IPS DF 6.9 (cell line): ENCODE results near the gene PDZRN3.

ENCODE experiments used
- DNase-seq: peaks from one replicate; pipeline ENCODE4 v3.0.0-alpha.2; 2013; ENCODE audit warnings: low read depth, low spot score
- H3K27ac ChIP-seq: one replicate; pipeline ENCODE4 v1.5.1; 2013; ENCODE audit warnings: low read length, control low read depth
- H3K27me3 ChIP-seq: 2 replicates; pipeline ENCODE4 v1.6.1; 2013; ENCODE audit warnings: mild to moderate bottlenecking, low read length; ENCODE audit not compliant: control insufficient read depth, insufficient read depth
- H3K36me3 ChIP-seq: 2 replicates; pipeline ENCODE4 v1.6.1; 2013; ENCODE audit warnings: low read length; ENCODE audit not compliant: control insufficient read depth, insufficient read depth
- H3K4me1 ChIP-seq: 2 replicates; pipeline ENCODE4 v1.6.1; 2013; ENCODE audit warnings: low read length; ENCODE audit not compliant: control insufficient read depth, insufficient read depth
- H3K4me3 ChIP-seq: 2 replicates; pipeline ENCODE4 v1.5.1; 2013; ENCODE audit warnings: mild to moderate bottlenecking, low read length
- H3K9me3 ChIP-seq: 2 replicates; pipeline ENCODE4 v1.6.1; 2013; ENCODE audit warnings: low read length, inconsistent platforms; ENCODE audit not compliant: control insufficient read depth, insufficient read depth
- WGBS: extraction: QIAGEN DNeasy Blood & Tissue Kit; methylation state at CpG from one replicate; pipeline ENCODE4 v1.1.7; 2013; ENCODE audit warnings: mixed read lengths, missing lambda C conversion rate; ENCODE audit not compliant: insufficient read length, insufficient coverage; 5-methylcytosine and 5-hydroxymethylcytosine counted together

Gene PDZRN3

GRCh38 chr3:73481888-73482287, 142.9 kb downstream of the PDZRN3 start:
- no peak overlapping the region for H3K27ac ChIP-seq

GRCh38 chr3:73480187-73480672, 144.5 kb downstream of the PDZRN3 start:
- no CpG with 5 or more reads among the region's 3 CpGs for WGBS
- no peaks in the 10 kb centered on the region for H3K27me3 ChIP-seq
- H3K4me3 ChIP-seq = no peak overlapping the region
- no peaks in the 10 kb centered on the region for H3K9me3 ChIP-seq
- H3K4me1 ChIP-seq = peaks cover 2% of the 10 kb centered on the region
- DNase-seq = no peak
- H3K36me3 ChIP-seq = no peaks in the 10 kb centered on the region
- no peak overlapping the region for H3K27ac ChIP-seq

More at GRCh38 chr3:73481888-73482287, 142.9 kb downstream of the PDZRN3 start:
- H3K27me3 ChIP-seq = no peaks in the 10 kb centered on the region
- H3K9me3 ChIP-seq = no peaks in the 10 kb centered on the region
- no CpG with 5 or more reads among the region's 3 CpGs for WGBS
- H3K4me1 ChIP-seq = peaks cover 2% of the 10 kb centered on the region
- DNase-seq = no peak
- no peak overlapping the region for H3K4me3 ChIP-seq
- no peaks in the 10 kb centered on the region for H3K36me3 ChIP-seq

GRCh38 chr3:73479325-73479724, 145.4 kb downstream of the PDZRN3 start:
- H3K27me3 ChIP-seq = no peaks in the 10 kb centered on the region
- peaks cover 4% of the 10 kb centered on the region for H3K4me1 ChIP-seq
- no peak overlapping the region for H3K4me3 ChIP-seq
- H3K36me3 ChIP-seq = no peaks in the 10 kb centered on the region
- no CpG with 5 or more reads among the region's 5 CpGs for WGBS
- no peaks in the 10 kb centered on the region for H3K9me3 ChIP-seq
- H3K27ac ChIP-seq = no peak overlapping the region
- DNase-seq = no peak

- Histone ChIP-seq H3K4me3 (no peak overlapping the region), H3K4me1 (peaks cover 4% of the 10 kb centered on the region), H3K27me3 (no peaks in the 10 kb centered on the region), H3K36me3 (no peaks in the 10 kb centered on the region), H3K27ac (no peak overlapping the region), H3K9me3 (no peaks in the 10 kb centered on the region)
- no CpG with 5 or more reads among the region's 1 CpG for WGBS
- DNase-seq = no peak
These were observed 145.9 kb downstream of the PDZRN3 start for GRCh38 chr3:73478858-73479257.

GRCh38 chr3:73475717-73476116, 149.0 kb downstream of the PDZRN3 start:
- DNase-seq = no peak
- H3K36me3 ChIP-seq = no peaks in the 10 kb centered on the region
- no peak overlapping the region for H3K27ac ChIP-seq
- no CpG with 5 or more reads among the region's 2 CpGs for WGBS
- H3K4me3 ChIP-seq = no peak overlapping the region
- H3K4me1 ChIP-seq = peaks cover 2% of the 10 kb centered on the region; the same call in 1 of the 2 replicates
- no peaks in the 10 kb centered on the region for H3K27me3 ChIP-seq
- H3K9me3 ChIP-seq = no peaks in the 10 kb centered on the region

GRCh38 chr3:73475175-73475574, 149.6 kb downstream of the PDZRN3 start:
- Histone ChIP-seq H3K4me1 (peaks cover 2% of the 10 kb centered on the region; the same call in 1 of the 2 replicates), H3K9me3 (no peaks in the 10 kb centered on the region), H3K4me3 (no peak overlapping the region), H3K36me3 (no peaks in the 10 kb centered on the region), H3K27ac (no peak overlapping the region), H3K27me3 (no peaks in the 10 kb centered on the region)
- WGBS = no CpG with 5 or more reads among the region's 4 CpGs
- DNase-seq = no peak

GRCh38 chr3:73474619-73475018, 150.1 kb downstream of the PDZRN3 start:
- DNase-seq = no peak
- no CpG with 5 or more reads among the region's 1 CpG for WGBS
- Histone ChIP-seq H3K27me3 (no peaks in the 10 kb centered on the region), H3K4me1 (peaks cover 2% of the 10 kb centered on the region; the same call in 1 of the 2 replicates), H3K9me3 (no peaks in the 10 kb centered on the region), H3K4me3 (no peak overlapping the region), H3K36me3 (no peaks in the 10 kb centered on the region), H3K27ac (no peak overlapping the region)

GRCh38 chr3:73473898-73474416, 150.8 kb downstream of the PDZRN3 start:
- Histone ChIP-seq H3K4me1 (peaks cover 2% of the 10 kb centered on the region; the same call in 1 of the 2 replicates), H3K27ac (no peak overlapping the region), H3K27me3 (no peaks in the 10 kb centered on the region), H3K36me3 (no peaks in the 10 kb centered on the region), H3K9me3 (no peaks in the 10 kb centered on the region), H3K4me3 (no peak overlapping the region)
- WGBS = no CpG with 5 or more reads among the region's 4 CpGs
- no peak for DNase-seq

- no peak for DNase-seq
These were observed 151.4 kb downstream of the PDZRN3 start for GRCh38 chr3:73473181-73473897.

GRCh38 chr3:73471986-73472787, 152.6 kb downstream of the PDZRN3 start:
- DNase-seq = no peak
- peaks cover 2% of the 10 kb centered on the region; the same call in 1 of the 2 replicates for H3K4me1 ChIP-seq
- no peak overlapping the region for H3K27ac ChIP-seq
- H3K36me3 ChIP-seq = no peaks in the 10 kb centered on the region
- no peak overlapping the region for H3K4me3 ChIP-seq
- no peaks in the 10 kb centered on the region for H3K27me3 ChIP-seq
- no peaks in the 10 kb centered on the region for H3K9me3 ChIP-seq
- no CpG with 5 or more reads among the region's 8 CpGs for WGBS

More at GRCh38 chr3:73473181-73473897, 151.4 kb downstream of the PDZRN3 start:
- no CpG with 5 or more reads among the region's 5 CpGs for WGBS
- Histone ChIP-seq H3K27ac (no peak overlapping the region), H3K36me3 (no peaks in the 10 kb centered on the region), H3K4me1 (peaks cover 2% of the 10 kb centered on the region; the same call in 1 of the 2 replicates), H3K9me3 (no peaks in the 10 kb centered on the region), H3K4me3 (no peak overlapping the region), H3K27me3 (no peaks in the 10 kb centered on the region)
